ENCODE measurements around the gene BTG4. TPM values are rescaled to one million over a fixed set of nuclear protein-coding genes. Genes with fewer than 3 reads are reported as not detected.

The BTG4 gene
- total and polyA plus RNA-seq, 2 of the 8 experiments (the other 6 are each of a cell fraction or from before 2014, with no cell fraction given) = 0.06 TPM; not detected in 1

DNA sequence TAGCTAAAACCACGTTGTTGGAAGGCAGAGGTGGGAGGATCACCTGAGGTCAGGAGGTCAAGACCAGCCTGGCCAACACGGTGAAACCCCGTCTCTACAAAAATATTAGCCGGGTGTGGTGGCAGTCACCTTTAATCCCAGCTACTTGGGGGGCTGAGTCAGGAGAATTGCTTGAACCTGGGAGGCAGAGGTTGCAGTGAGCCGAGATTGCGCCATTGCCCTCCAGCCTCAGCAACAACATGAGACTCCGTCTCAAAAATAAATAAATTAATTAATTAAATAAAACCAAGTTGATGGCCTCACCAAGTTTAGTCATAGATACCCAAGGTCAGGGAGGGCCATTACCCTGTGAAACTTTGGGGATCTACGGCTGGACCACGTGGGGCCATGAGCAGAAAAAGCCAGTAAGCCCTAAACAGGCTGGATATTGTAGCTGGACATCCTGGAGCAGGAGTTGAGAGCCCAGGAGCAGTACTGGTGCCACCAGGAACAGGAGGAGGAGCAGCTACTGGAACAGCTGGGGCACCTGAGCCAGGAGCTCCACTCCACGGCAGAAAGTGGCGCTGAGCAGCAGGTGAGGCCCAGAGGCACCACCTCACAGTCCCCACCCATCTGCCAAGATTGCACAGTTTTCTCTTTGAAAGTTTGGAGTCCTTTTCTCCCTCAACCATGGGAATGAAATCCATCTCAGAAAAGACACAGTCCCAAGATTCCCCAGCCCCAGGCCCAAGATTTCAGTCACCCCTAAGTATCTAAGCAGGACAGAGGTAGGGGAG lies 50.5 kb downstream of the BTG4 start (continued):
- TF ChIP-seq SRF (IDR thresholded peaks at IDR 0.05; ENCODE audit: low read depth, low read length) = no peak
- TF ChIP-seq BACH1 (IDR thresholded peaks at IDR 0.05; ENCODE audit: low read length) = no peak
- no peak for TF ChIP-seq CHD2 (IDR thresholded peaks at IDR 0.05; ENCODE audit: low read length)

All from H1 (cell line).